Activated CD8-positive, alpha-beta memory T cell treated with anti-CD3 and anti-CD28 coated beads for 1 hour (primary cell): ENCODE data around the gene SPC24.
"Not testable (repeated sequence)": the region's sequence is repeated elsewhere in the genome, so short reads cannot be mapped to it uniquely, and the experiment has no call there.

Source experiments
- DNase-seq, 2 donors: peaks; one replicate each; pipeline ENCODE4 v3.0.0-alpha.2; 2020; ENCODE audit warnings: low read depth in 1 of 2; ENCODE audit errors: extremely low read depth in 1 of 2

The SPC24 gene

DNA sequence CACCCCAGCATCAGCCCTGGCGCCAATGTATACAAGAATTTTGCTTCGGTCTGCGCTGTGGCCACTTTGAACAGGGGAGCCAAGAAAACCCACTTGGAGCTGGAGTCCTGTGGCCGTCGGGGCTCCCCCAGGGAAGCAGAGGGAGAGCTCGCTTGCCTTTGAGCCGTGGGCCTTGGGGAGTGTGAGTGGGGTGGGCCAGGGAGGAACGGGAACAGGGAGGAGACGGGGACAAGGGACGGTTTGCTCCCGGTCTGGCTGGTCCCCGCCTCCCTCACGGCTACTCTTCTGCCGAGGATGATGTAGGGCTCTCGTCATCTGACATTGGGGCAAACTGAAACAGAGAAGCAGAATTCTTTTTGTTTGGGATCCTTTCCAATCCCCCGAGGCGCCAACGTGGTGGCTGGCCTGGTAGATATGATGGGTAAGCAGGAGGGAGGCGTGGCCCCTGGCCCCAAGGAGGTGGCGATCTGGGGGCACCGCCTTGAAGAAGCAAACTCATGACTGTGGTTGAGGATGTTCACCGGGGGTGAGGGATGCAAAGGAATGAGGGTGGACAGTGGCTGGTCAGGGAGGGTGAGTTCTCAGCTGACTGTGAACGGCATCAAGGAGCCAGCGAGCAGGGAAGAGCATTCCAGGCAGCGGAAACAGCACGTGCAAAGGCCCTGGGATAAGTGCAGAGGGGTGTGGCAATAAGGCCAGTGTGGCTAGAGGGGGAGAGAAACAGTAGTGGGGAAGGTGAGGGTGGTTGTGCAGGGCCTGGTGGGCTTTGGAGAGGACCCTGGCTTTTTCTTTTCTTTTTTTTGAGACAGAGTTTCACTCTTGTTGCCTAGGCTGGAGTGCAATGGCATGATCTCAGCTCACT lies 10.9 kb upstream of the SPC24 start:
- DNase-seq: no peak

DNA sequence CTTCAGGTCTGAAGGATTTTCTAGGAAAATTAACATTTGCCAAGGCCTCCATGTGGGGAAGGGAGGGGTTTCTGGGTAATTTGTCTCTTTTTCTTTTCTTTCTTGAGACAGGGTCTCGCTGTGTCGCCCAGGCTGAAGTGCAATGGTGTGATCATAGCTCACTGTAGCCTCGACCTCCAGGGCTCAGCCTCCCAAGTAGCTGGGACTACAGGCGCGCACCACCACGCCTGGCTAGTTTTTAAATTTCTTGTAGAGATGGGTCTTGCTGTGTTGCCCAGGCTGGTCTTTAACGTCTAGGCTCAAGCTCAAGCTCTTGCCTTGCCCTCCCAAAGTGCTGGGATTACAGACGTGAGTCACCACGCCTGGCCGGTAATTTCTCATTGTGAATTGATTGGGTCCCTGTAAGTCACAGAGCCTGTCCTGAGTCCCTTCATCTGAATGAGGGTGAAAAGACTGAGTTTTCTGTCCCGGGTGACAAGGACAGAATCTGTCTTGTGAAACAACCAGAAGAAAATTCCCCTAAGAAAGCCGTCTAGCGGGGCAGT lies 10.0 kb upstream of the SPC24 start:
- DNase-seq: no peak

DNA sequence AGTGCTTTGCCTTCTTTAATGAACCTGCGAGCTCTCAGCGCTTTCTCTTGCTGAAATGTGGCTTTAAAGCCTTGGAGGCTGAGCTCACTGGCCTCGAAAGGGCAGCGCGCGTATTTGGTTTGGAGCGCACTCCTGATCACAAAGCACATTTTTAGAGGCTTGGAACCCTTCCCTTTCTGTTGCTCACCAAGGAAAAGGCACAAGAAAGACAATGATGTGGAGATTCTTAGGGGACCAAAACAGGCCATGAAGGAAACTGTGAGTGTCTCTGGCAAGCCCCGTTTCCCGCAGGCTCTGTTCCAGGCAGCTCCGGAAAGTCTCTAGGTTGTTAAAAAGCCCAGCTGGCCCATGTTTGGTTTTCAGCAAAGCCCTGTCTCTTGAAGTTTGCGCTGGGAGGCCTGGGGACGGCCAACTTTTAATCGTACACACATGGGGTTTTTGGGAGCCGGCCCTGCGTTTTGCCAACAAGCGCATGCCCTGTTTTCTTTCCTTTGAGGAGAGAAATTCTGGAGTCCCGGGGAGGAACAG lies 9.4 kb upstream of the SPC24 start:
- no peak for DNase-seq

DNA sequence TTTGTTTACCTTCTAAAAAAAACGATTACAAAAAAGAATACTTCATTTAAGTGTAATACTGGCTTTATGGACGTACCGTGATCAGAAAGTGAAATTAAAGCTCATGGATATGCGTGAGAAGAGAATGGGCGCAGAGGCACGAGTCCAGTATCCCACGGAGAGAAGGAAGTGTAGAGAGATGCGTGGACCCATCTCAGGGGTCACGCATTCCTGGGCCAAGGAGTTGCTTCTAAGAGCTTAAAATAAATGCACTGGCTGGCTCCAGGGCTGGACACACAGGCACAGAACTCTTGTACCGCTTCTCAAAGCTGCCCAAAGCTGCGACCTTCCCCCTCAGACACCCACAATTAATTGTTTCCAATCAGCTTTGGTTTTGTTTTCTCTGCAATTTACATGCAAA lies 8.7 kb upstream of the SPC24 start:
- DNase-seq: no peak

DNA sequence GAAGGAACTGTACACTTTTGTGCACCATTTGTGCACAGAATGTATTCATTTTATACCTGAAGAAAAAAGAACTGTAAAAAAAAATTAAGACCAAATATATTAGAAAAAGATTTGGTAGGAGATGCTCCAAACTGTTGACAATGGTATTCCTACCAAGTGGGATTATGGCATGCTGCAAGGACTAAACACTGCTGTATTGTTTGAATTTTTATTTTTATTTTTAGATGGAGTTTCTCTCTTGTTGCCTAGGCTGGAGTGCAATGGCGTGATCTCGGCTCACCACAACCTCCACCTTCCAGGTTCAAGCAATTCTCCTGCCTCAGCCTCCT lies 4.8 kb upstream of the SPC24 start:
- DNase-seq: not testable (repeated sequence)

DNA sequence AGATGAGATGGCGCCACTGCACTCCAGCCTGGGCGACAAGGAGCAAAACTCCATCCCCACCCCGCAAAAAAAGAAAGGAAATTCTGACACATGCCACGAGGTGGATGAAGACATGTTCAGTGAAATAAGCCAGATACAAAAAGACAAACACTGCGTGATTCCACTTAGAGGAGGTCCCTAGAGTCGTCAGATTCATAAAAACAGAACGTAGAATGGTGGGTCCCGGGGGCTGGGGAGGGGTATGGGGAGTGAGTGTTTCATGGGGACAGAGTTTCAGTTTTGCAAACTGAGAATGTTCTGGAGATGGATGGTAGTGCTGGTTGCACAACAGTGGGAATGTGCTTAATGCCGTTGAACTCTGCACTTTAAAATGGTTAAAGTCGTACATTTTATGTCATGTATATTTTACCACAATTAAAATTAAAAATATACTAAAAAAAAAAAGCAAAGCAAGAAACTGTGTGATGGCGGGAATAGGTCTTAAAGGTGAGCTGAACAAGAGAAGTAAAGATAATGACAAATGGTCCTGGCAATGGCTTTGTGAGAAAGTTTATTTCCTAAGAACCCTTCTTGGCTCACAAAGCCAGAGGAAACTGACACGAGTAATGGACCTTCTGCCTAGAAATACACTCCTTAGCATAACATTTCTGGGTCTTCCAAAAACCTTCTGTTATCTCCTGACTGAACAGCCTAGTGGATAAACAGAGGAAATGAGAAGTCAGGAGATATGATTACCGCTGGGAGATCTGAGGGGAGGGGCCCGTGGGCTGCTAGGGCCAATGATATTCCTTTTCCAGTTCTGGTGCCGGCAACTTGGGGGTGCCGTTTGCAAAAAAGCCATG lies 4.2 kb upstream of the SPC24 start:
- no peak for DNase-seq

DNA sequence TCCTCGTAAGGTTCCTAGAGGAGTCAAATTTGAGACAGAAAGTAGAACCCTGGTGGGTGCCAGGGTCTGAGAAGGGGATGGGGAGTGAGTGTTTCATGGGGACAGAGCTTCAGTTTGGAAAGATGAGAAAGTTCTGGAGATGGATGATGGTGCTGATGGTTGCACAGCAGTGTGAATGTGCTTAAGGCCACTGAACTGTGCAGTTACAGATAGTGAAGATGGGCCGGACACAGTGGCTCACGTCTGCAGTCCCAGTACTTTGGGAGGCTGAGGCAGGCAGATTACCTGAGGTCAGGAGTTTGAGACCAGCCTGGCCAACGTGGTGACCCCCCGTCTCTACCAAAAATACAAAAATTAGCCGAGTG lies 917 bp downstream of the SPC24 start:
- no peak for DNase-seq

DNA sequence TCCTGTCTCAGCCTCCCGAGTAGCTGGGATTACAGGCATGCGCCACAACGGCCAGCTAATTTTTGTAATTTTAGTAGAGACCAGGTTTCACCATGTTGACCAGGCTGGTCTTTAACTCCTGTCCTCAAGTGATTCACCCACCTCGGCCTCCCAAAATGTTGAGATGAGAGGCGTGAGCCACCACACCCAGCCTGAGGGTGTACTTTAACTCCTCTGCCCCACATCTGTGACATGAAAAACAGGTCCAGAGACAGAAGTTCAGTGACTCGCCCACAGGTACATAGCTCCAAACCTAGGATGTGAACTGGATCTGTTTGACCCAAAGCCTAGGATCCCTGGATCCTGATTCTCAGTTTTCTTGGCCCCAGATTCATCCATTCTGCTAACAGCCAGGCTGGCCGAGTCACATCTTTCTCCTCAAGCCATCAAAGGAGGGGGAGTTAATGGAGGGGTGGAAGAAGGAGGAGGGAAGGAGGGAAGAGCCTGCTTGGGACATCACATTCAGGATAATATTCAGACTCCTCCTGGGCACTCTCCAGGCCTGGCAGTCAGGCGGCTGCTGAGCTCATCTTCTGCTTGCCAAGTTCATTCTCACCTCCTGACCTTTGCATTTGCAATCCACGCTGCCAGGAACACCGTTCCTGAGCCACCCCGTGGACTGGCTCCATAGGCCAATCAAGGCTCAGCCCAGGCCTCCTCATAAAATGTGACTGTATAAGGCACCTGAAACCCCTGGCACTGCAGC lies 3.1 kb downstream of the SPC24 start:
- no peak for DNase-seq

DNA sequence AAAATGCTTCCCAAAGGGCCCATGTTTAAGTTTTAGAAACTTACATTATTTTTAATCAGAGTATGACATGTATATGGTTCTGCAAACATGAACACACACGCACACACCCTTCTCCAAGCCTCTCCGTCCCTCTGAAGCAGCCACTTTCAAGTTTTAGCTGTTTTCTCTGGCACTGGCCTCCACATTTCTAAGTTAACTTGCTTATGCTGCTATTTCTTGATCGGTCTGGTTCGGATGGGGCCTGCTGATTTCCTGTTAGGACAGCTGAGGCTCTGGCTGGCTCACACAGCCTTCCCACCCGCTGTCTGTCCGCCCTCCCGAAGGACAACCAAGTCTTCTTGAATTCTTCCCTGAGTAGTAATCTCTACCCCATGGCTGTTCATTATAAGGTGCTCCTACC lies 4.4 kb downstream of the SPC24 start:
- DNase-seq: no peak

DNA sequence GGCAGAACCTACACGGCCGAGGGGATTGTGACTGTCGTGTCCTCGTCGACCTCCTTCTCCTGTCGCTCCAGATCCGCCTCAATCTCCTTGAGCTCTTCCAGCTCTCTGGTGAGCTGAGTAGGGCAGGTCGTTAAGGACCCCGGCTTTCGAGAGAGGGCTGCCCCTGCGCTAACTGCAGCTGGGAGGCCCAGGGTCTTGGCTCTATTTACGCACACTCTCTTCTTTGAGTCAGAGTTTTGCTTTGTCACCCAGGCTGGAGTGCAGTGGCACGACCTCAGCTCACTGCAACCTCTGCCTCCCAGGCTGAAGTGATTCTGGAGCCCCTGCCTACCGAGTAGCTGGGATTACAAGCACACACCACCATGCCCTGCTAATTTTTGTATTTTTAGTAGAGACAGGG lies 7.6 kb downstream of the SPC24 start:
- no peak for DNase-seq

DNA sequence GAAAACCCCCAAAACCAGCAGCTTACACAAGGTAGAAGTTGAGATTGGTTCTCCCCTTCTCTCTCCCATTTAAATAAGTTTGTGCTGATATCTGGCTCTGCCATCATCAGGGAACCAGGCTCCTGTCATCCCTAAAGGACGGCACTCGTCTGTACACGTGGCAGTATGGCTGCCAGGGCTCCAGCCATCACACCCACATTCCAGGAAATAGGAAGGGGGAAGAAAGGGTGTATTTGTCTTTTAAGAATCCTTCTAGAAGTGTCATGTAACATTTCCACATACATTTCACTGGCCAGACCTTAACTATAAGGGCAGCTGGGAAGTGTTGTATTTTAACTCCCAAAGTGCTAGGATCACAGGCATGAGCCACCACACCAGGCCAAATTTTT lies 10.1 kb downstream of the SPC24 start:
- DNase-seq: no peak

DNA sequence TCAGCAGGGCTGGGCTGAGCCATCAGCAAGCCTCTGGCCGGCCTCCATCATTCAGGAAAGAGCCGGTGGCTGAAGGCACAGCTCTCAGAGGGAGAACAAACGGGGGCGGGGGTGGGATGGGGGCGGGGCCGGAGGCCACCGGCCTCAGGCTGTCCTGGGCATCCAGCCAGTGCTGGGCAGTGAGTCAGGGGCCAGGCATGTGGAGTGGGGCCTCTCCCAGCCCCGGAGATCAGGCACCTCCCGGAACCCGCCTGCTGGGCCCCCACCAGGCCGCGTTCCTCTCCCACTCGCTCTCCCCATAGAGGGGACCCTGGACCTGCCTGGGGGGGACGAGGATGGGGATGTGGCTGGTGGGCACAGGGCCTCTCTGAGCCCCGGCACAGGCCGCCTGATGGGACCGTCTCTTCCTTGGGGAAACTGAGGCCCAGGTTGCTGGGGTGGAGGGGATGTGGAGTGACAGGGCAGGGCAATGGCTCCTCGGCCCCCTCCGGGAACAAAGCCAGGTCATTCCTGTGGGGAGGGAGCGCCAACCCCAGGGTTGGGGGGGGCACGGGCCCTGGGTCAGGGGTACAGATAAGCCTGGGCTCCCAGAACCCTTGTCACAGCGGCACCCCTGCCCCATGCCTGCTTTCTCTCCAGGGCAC lies 12.9 kb downstream of the SPC24 start:
- DNase-seq: no peak

DNA sequence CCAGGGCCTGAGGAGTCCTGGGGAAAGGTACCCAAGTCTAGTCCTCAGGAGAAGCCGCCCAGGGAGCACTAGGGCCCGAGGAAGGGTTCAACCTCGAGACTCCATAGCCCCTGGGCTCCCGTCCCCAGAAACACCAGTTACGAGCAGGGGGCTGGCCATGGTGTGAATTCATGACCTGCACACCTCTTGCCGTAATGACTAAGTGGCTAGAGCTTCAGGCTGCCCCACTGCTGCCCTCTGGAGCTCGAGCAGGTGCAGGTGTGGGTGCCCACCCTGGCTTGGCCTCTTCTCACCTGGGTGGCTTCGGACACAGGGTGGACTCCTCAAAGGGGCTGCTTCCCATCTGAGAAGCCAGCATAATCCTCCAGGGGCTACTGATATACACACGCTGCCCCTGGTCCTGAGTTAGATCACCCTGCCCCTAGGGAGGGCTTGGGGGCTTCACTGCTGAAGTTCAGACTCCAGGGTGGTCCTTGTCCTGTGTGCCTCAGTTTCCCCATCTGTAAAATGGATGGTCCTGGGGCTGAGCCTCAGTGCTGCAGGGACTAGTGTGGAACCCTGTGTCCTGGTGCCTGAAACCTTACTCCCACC lies 13.6 kb downstream of the SPC24 start:
- no peak for DNase-seq

DNA sequence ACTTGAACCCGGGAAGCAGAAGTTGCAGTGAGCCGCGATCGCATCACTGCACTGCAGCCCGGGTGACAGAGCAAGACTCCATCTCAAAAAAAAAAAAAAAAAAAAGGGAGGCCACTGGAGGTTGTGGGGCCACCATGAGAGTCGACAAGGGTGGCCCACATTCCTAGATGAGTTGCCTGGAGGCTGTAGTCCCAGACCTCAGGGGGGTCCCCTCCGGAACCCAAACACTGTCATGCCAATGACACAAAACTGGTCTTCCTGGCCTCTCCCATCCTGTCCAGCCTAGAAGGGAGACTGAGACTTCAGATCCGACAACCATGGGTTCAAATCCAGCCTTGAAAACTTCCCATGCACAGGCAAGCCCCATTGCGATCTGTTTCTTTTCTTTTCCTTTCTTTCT lies 14.7 kb downstream of the SPC24 start:
- no peak for DNase-seq

DNA sequence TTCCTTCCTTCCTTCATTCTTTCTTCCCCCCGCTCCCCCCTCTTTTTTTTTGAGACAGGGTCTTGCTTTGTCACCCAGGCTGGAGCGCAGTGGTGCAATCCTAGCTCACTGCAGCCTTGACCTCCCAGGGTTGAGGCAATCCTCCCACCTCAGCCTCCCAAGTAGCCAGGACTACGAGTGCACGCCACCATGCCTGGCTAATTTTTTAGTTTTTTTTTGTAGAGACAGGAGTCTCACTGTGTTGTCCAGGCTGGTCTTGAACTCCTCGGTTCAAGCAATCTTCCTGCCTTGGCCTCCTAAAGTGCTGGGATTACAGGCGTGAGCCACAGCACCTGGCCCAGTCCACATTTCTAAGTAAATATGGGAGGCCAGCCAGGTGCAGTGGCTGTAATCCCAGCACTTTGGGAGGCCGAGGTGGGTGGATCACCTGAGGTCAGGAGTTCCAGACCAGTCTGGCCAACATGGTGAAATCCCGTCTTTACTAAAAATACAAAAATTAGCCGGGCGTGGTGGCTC lies 15.5 kb downstream of the SPC24 start:
- not testable (repeated sequence) for DNase-seq

DNA sequence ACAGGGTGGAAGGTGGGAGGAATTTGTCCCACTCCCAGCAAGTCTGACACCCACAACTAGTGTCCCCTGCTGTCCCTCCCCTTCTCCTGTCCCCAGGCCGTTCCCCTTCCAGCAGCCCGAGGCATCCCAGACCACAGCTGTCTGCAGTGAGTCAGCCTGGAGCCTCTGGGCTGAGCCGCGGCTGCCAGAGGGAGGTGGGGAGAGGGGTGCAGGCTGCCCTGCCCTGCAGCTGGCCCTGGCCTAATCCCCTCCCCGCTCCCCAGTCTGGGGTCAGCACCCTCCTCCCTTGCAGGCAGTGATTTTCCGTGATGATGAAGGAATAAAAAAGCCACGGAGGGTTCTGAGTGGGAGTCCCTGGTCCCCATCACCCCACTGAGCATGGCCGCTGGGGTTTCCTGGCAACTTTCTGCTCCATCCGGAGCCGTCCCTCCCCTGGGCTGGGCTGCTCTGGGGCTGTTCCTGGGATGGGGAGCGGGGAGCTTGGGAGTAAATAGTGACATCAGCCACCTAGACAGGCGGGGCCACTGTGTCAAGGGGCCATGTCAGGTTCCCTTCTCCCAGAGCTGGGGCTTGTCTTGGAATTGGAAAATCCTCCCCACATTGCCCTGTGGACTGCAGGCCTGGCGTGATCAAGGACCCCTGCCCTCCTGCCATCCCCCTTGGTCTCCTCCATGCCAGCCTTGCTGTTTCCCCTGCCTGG lies 16.8 kb downstream of the SPC24 start:
- DNase-seq: no peak

DNA sequence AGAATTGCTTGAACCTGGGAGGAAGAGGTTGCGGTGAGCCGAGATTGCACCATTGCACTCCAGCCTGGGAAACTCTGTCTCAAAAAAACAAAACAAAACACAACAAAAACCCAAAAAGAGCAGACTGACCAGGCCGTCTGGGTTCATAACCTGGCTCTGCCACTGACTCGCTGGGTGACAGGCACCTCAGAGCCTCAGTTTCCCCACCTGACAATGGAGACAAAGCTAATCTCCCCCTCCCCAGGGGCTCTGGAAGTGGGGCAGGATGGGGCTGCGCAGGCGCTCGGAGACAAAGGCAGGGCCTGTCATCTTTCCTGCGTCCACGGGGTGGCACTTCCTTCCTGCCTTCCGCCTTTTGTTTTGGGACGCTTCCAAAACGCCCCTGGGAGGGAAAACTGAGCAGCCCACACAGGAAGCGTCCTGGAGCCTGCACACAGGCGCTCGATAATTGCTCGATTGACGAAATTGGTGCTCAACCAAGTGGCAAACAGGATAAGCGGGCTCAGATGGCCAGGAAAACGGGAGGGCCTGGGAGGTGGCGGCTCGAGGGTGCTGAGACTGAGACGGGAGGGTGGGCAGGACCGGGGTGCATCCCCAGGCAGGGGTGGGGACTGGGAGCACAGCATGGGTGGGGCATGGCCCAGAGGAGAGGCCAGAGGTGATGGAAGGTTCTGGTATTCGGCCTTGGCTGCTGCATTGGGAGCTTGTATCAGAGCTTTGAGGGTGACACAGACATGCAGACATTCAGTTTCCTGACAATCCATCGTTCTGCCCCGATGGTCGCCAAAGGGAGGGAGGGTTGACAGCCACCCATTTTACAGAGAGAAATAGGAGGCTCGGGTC lies 17.8 kb downstream of the SPC24 start:
- DNase-seq: peak in 1 of 2 donors; percentile 24

DNA sequence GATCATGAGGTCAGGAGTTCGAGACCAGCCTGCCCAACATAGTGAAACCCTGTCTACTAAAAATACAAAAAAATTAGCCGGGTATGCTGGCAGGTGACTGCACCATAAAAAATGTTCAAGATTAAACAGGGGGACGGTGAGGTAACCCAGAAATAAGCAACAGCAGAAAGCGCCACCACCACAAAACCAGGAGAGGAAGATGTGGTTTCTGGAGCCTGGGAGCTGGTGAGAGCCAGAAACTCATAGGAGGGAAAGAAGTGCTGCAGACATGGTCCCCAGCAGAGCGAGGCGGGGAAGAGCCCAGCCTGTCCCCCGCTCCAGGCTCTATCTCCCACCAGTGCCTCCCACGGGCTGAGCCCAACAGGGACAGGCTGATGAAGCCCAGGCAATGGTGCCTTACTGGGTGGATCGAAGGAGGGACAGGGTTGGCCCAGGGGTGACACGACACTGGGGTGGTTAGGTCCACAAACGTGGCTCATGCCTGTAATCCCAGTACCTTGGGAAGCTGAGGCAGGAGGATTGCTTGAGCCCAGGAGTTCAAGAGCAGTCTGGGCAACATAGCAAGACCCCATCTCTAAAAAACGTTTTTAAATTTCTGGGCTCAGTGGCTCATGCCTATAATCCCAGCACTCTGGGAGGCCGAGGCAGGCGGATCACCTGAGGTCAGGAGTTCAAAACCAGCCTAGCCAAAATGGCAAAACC lies 19.0 kb downstream of the SPC24 start:
- no peak for DNase-seq
